Middle frontal gyrus (tissue), 1 donor: ENCODE results near the gene CNGA1.

ENCODE experiments used
- DNase-seq: peaks from one replicate; pipeline ENCODE4 v3.0.0-alpha.2; 2015; ENCODE audit warnings: low spot score; ENCODE audit errors: extremely low spot score

Gene CNGA1

GRCh38 chr4:47913330-47913729 is 103.2 kb downstream of the CNGA1 start:
- DNase-seq = no peak

DNA sequence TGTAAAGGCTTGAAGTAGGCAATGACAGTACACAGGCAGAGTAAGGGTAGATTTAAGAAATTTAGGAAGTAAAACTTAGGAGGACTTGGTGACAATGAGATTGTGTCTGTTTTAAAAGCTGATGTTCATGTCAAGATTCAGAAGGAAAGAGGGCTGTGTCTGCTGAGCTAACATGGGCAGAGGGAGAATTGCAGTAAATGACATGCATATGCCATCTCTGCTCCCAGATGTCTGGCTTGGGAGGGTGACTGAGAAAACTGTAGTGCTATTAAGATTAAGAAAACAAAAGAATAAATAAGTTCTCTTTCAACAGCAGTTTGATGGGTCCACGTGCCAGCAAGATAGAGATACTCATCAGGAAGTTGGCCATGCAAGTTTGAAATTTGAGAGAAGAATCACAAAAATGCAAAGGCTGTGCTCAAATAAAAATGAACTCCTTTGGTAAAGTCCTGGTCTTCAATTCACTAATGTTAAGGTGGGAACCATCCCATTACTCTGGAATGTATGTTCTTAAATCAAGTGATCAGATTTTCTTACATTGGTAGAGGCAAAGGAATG is 109.3 kb downstream of the CNGA1 start:
- no peak for DNase-seq

GRCh38 chr4:47899639-47900038 is 116.8 kb downstream of the CNGA1 start:
- DNase-seq = no peak

GRCh38 chr4:47891928-47892327 is 124.6 kb downstream of the CNGA1 start:
- no peak for DNase-seq
